NCI-H345 treated with DMSO at 0.1 percent for 48 hours (cell line): ENCODE data around the gene PYCR2.

Experiments
- DNase-seq: peaks from one replicate; lab custom pipeline; 2025; ENCODE audit not compliant: unreplicated experiment; lab: John Stamatoyannopoulos, UW

Gene PYCR2

GRCh38 chr1:225879521-225880221 is 44.4 kb downstream of the PYCR2 start:
- no peak for DNase-seq

GRCh38 chr1:225878282-225878681 is 45.8 kb downstream of the PYCR2 start:
- DNase-seq: no peak

- DNase-seq: no peak
Measured at GRCh38 chr1:225877580-225877979, 46.5 kb downstream of the PYCR2 start.

- DNase-seq: no peak
Measured at GRCh38 chr1:225876900-225877510, 47.0 kb downstream of the PYCR2 start.

- no peak for DNase-seq
Measured at GRCh38 chr1:225875044-225875815, 48.8 kb downstream of the PYCR2 start.

- DNase-seq: no peak
Measured at GRCh38 chr1:225874431-225874830, 49.6 kb downstream of the PYCR2 start.

- no peak for DNase-seq
Measured at GRCh38 chr1:225873281-225873850, 50.7 kb downstream of the PYCR2 start.

- no peak for DNase-seq
Measured at GRCh38 chr1:225872075-225872430, 52.0 kb downstream of the PYCR2 start.

GRCh38 chr1:225871359-225872074 is 52.5 kb downstream of the PYCR2 start:
- DNase-seq: peak; percentile 57

GRCh38 chr1:225870911-225871310 is 53.1 kb downstream of the PYCR2 start:
- DNase-seq: peak; percentile 57
